Naive B cell (primary cell): ENCODE data around the gene CYTH1. TPM values are rescaled to one million over a fixed set of nuclear protein-coding genes. Genes with fewer than 3 reads are reported as not detected.
"Not testable (repeated sequence)": the region's sequence is repeated elsewhere in the genome, so short reads cannot be mapped to it uniquely, and the experiment has no call there.

ENCODE experiments used
- ATAC-seq, 2 donors: fragments of 150-1000 bp; cut with Tn5 transposase; 2 replicates each; pipeline ENCODE4 v1.10.0; 2021; ENCODE audit warnings: low read depth in 2 of 2, mild to moderate bottlenecking in 2 of 2, moderate library complexity in 2 of 2
- DNase-seq: peaks from one replicate; pipeline ENCODE4 v3.0.0; 2022
- H3K27ac Mint-ChIP-seq, 6 donors: one replicate each; pipeline ENCODE4 v1.8.0; 2020 to 2022; ENCODE audit warnings: mild to moderate bottlenecking in 6 of 6, mixed read lengths in 6 of 6, moderate library complexity in 5 of 6, inconsistent platforms in 2 of 6
- H3K27me3 Mint-ChIP-seq, 3 donors: one replicate each; pipeline ENCODE4 v1.8.0; 2021 to 2022; ENCODE audit warnings: mixed read lengths in 3 of 3, mild to moderate bottlenecking in 1 of 3
- H3K36me3 Mint-ChIP-seq, 2 donors: one replicate each; pipeline ENCODE4 v1.8.0; 2020 to 2022; ENCODE audit warnings: mixed read lengths in 2 of 2, inconsistent platforms in 1 of 2, mild to moderate bottlenecking in 1 of 2
- H3K4me1 Mint-ChIP-seq, 3 donors: one replicate each; pipeline ENCODE4 v1.8.0; 2020 to 2022; ENCODE audit warnings: mixed read lengths in 3 of 3, inconsistent platforms in 1 of 3, mild to moderate bottlenecking in 1 of 3, moderate library complexity in 1 of 3
- H3K4me3 Mint-ChIP-seq, 8 donors: one replicate each; pipeline ENCODE4 v1.8.0; 2020 to 2022; ENCODE audit warnings: mild to moderate bottlenecking in 8 of 8, mixed read lengths in 8 of 8, moderate library complexity in 8 of 8, inconsistent platforms in 2 of 8
- H3K9me3 Mint-ChIP-seq, 7 donors: one replicate each; pipeline ENCODE4 v1.8.0; 2020 to 2022; ENCODE audit warnings: mixed read lengths in 7 of 7, mild to moderate bottlenecking in 5 of 7, inconsistent platforms in 2 of 7, moderate library complexity in 1 of 7
- polyA plus RNA-seq, 6 donors: library from polyadenylated mRNA; unstranded; fragments of 300-500 nt; fragmentation: Illumina TruSeq; gene quantifications; one replicate each; pipeline ENCODE4 v1.2.3, GENCODE V29; 2021; ENCODE audit warnings: low read depth in 6 of 6

CYTH1 gene
- polyA plus RNA-seq, 6 donors from 2014 or later, result 165 to 235 (median 190) TPM

DNA sequence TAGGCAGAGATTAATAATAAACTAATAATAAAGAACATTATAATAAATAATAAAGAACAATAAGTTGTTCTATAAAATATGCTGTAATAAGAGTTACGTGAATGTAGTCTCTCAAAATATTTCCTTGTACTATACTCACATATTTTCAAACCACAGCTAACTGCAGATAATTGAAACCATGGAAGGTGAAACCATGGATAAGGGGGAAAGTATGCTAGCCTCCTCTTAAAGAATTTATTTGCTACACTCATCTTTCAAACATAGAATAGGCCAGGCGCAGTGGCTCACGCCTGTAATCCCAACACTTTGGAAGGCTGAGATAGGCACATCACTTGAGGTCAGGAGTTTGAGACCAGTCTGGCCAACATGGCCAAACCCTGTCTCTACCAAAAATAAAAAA is 18.5 kb downstream of the CYTH1 start:
- Mint-ChIP-seq H3K36me3 (peaks cover 0 to 8% of the 10 kb centered on the region in 2 donors), H3K4me3 (peak overlapping the region in 2 of 8 donors; percentile 25 to 35), H3K27ac (peak overlapping the region in 3 of 6 donors; percentile 23 to 91 (median 67)), H3K9me3 (no peaks in the 10 kb centered on the region), H3K27me3 (no peaks in the 10 kb centered on the region), H3K4me1 (peaks cover 34 to 58% (median 40%) of the 10 kb centered on the region in 3 donors)
- DNase-seq (no peak), ATAC-seq (no peak)

- DNase-seq (no peak), ATAC-seq (no peak)
- Mint-ChIP-seq H3K27ac (peak overlapping the region; percentile 43 to 93 (median 80)), H3K4me3 (peak overlapping the region in 3 of 8 donors; percentile 39 to 80 (median 49)), H3K9me3 (no peaks in the 10 kb centered on the region), H3K27me3 (no peaks in the 10 kb centered on the region), H3K4me1 (peaks cover 42 to 74% (median 54%) of the 10 kb centered on the region in 3 donors), H3K36me3 (peaks cover 0 to 8% of the 10 kb centered on the region in 2 donors)
Measured at GRCh38 chr17:78761789-78762406, 20.2 kb downstream of the CYTH1 start.

DNA sequence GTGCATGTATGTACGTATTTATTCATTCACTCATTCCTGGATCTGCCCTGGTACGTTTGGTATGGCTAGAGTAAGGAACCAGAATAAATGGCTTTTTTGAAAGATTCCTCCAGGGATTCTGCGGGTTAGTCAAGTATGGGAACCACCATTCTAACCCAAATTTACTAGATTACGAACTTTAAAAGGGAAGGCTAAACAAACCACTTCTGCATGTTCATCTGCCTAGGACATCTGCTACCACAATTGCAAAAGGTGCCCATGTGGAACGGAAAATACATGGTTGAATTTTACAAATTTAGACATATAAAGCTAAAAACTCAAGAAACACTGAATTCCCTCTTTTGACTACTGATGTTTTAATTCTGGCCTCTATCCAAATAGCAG is 22.1 kb downstream of the CYTH1 start:
- Mint-ChIP-seq H3K36me3 (peaks cover 0 to 8% of the 10 kb centered on the region in 2 donors), H3K4me3 (peak overlapping the region; percentile 50 to 81 (median 75)), H3K27ac (peak overlapping the region; percentile 91 to 99 (median 98)), H3K4me1 (peaks cover 52 to 87% (median 67%) of the 10 kb centered on the region in 3 donors), H3K9me3 (no peaks in the 10 kb centered on the region), H3K27me3 (no peaks in the 10 kb centered on the region)
- ATAC-seq (peak; percentile 54 to 60), DNase-seq (peak; percentile 68)

DNA sequence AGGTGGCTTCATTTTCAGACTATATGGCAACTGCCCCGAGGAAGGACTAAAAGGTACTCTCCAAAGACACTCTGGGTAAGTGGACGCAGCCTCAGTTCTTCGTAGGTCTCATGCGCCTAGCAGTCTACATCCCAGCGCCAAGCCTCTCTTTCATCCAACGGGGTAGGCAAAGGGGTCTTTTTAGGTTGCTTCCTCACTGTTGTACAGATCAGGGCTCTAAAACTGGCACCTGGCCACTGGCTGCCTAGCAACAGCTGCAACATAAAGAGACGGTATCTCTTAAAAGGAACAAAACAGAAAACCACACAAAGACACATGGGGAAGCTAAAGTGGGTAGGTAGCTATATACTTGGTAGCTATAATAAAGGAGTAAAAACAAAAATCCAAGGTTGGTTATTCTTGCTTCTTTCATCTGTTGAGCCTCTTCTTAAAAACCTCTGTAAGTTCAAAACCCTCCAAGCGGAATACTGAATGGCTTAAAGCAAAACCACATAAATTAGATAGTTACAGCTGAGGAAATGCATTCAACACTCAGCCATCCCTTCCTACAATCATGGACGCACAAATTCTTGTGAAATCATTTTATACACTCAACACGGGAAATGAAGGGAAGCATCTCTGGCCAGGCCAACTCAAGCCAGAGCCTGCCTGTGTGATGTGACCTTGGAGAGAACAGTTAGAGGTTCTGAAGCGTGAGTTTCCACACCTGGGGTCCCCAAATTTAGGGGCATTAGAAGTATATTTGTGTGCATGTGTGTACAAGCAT is 22.7 kb downstream of the CYTH1 start:
- H3K27me3 Mint-ChIP-seq, result no peaks in the 10 kb centered on the region
- peaks cover 46 to 82% (median 61%) of the 10 kb centered on the region in 3 donors for H3K4me1 Mint-ChIP-seq
- peak overlapping the region; percentile 91 to 99 (median 98) for H3K27ac Mint-ChIP-seq
- H3K9me3 Mint-ChIP-seq, result no peaks in the 10 kb centered on the region
- DNase-seq (peak; percentile 86), ATAC-seq (peak; percentile 85 to 89)
- H3K36me3 Mint-ChIP-seq, result peaks cover 0 to 8% of the 10 kb centered on the region in 2 donors
- H3K4me3 Mint-ChIP-seq, result peak overlapping the region; percentile 50 to 81 (median 75)

DNA sequence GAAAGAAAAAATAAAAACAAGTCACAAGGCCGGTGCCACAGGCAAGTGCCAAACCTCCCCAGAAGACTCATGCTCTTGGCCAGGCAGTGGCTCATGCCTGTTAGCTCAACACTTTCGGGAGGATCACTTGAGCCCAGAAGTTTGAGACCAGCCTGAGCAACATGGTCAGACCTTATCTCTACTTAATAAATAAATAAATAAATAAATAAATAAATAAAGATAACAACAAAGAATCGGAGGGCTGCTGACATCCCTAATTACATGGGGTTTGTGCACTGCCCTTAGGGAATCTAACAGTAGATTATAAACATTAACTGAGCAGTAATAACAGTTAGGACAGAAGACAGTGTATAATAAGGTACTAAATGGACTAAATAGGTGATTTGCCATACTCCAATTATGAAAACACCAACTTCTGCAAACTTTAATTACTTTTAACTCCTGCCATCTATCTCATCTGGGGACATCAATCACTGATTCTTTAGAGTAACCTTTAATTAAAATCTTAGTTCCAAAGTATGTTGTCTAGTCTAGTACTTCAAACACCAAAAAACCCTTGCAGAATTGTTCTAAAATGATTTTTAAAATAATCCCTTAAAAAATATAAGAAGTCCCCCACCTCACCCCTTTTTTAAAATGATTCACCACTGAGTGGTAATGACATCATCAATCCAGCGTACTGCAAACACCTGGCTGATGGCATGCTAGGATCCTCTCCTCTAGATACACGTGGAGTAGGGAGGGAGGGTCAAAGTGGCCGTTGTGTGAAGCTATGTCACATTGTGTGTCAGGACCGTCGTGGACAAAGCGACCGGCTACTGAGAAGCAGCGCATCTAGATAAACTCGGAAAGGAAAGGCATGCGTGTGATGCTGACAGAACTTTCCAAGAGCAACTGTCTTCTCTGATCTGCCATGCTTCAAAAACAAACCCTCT is 28.5 kb downstream of the CYTH1 start:
- H3K27me3 Mint-ChIP-seq, result no peaks in the 10 kb centered on the region
- H3K36me3 Mint-ChIP-seq, result no peaks in the 10 kb centered on the region
- DNase-seq, result no peak
- peaks cover 49 to 86% (median 74%) of the 10 kb centered on the region in 3 donors for H3K4me1 Mint-ChIP-seq
- ATAC-seq, result no peak
- peak overlapping the region in 2 of 8 donors; percentile 20 to 71 for H3K4me3 Mint-ChIP-seq
- H3K27ac Mint-ChIP-seq, result peak overlapping the region; percentile 7 to 91 (median 41)
- no peaks in the 10 kb centered on the region for H3K9me3 Mint-ChIP-seq

DNA sequence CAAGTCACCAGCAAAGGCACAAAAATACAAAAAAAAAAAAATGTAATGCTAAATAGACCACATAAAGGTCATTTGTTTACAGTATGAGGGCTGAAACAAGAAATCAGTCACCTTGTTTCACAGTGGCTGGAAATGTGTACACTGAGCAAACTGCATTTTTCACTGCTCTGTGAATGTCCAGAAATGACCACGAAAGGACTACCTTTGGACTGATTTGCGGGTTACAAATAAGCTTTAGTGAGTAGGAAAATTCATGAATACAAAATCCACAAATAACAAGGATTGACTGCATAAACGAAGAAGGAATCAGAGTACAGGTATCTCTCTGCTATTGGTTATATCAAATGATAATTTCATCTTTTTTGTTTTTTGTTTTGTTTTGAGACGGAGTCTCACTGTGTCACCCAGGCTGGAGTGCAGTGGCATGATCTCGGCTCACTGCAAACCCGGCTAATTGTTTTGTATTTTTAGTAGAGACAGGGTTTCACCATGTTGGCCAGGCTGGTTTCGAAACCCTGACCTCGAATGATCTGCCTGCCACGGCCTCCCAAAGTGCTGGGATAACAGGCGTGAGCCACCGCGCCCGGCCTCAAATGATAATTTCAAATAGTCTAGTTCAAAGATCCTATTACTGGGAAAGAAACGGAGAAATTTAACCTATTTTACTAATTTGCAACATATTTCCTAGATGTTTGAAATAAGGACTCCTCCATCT is 30.5 kb downstream of the CYTH1 start:
- DNase-seq, result no peak
- no peak for ATAC-seq
- no peaks in the 10 kb centered on the region for H3K27me3 Mint-ChIP-seq
- H3K36me3 Mint-ChIP-seq, result no peaks in the 10 kb centered on the region
- H3K4me3 Mint-ChIP-seq, result peak overlapping the region in 4 of 8 donors; percentile 14 to 44 (median 26)
- H3K4me1 Mint-ChIP-seq, result peaks cover 56 to 86% (median 75%) of the 10 kb centered on the region in 3 donors
- peak overlapping the region in 5 of 6 donors; percentile 18 to 92 (median 85) for H3K27ac Mint-ChIP-seq
- H3K9me3 Mint-ChIP-seq, result no peaks in the 10 kb centered on the region

- not testable (repeated sequence) for H3K36me3 Mint-ChIP-seq, ATAC-seq, DNase-seq, H3K9me3 Mint-ChIP-seq, H3K27me3 Mint-ChIP-seq
- Mint-ChIP-seq H3K4me1 (peaks cover 59 to 86% (median 76%) of the 10 kb centered on the region in 3 donors), H3K27ac (peak overlapping the region; percentile 85 to 97 (median 92)), H3K4me3 (peak overlapping the region in 4 of 8 donors; percentile 12 to 58 (median 35))
Measured at GRCh38 chr17:78751000-78751399, 31.1 kb downstream of the CYTH1 start.

DNA sequence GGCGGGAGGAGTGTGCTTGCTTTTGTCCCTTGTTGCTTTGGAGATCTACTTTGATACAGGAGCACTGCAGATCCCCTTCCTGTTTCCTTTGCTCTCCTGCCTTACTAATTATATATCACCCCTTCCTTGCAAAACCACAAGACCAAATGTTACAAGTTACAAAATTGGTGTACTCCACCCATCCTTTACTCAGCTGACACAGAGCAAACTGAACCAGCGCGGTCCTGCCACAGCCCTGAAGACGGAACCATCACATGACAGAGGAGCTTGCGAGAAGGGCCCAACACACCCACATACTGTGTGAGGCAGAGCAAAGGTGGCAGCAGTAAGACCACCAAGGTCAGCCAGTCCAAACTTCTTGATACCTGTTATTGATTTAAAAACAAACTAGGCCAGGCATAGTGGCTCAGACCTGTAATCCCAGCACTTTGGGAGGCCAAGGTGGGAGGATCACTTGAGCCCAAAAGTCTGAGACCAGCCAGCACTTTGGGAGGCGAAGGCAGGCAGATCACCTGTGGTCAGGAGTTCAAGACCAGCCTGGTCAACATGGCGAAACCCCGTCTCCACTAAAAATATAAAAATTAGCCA is 33.2 kb downstream of the CYTH1 start:
- peak; percentile 70 for DNase-seq

DNA sequence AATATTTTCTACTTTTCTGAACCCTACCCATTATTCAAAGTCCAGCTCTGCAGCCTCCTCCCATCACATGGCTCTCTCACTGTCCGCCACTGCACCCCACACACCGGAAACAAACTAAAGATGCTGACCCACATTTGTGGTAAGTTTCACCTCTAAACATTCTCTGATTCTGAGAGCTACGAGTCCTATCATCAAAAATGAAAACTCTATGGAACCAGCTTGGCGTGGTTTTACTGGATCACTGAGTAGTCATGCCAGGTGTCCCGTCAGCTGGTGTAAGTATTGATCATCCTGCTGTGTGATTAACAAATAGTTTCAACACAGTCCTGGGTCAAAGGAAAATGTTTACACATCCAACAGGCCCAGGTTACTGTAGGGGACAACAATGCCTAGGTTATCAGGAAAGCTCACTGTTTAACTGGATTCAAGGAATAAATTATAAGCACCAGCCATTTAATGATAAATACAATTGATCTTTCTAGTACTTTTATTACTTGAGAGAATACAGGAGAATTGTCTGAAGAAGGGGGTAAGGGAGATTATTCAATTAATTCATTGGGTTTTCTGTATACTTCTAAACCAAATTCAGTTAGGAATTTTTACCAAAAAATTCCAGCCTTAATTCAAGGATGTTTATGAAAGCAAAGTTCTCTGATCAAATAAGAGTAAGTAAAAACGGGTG is 33.9 kb downstream of the CYTH1 start:
- Mint-ChIP-seq H3K4me1 (peaks cover 71 to 97% (median 84%) of the 10 kb centered on the region in 3 donors), H3K9me3 (no peaks in the 10 kb centered on the region)
- peak in 1 of 2 donors; percentile 12 for ATAC-seq

More for the DNA sequence above, 33.2 kb downstream of the CYTH1 start:
- Mint-ChIP-seq H3K9me3 (no peaks in the 10 kb centered on the region), H3K4me3 (peak overlapping the region; percentile 60 to 89 (median 82)), H3K27ac (peak overlapping the region; percentile 91 to 99 (median 94)), H3K36me3 (no peaks in the 10 kb centered on the region), H3K27me3 (no peaks in the 10 kb centered on the region), H3K4me1 (peaks cover 68 to 95% (median 87%) of the 10 kb centered on the region in 3 donors)
- peak; percentile 95 for ATAC-seq

DNA sequence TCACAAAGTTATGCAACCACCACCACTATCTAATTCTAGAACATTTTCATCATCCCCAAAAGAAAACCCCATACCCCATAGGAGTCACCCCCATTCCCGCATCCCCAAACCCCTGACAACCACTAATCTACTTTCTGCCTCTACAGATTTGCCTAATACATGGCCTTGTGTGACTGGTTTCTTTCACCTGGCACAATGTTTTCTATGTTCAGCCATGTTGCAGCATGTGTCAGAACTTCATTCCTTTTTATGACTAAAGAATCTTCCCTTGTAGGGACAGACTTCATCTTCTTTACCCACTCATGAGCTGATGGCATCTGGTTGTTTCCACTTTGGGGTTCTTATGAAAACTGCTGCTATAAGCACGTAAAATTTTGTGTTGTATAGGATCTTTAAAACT is 34.6 kb downstream of the CYTH1 start:
- H3K36me3 Mint-ChIP-seq, result no peaks in the 10 kb centered on the region
- peak overlapping the region in 7 of 8 donors; percentile 59 to 89 (median 79) for H3K4me3 Mint-ChIP-seq
- H3K4me1 Mint-ChIP-seq, result peaks cover 71 to 96% (median 81%) of the 10 kb centered on the region in 3 donors
- no peaks in the 10 kb centered on the region for H3K9me3 Mint-ChIP-seq
- no peak for ATAC-seq
- H3K27me3 Mint-ChIP-seq, result no peaks in the 10 kb centered on the region
- no peak for DNase-seq
- peak overlapping the region; percentile 90 to 97 (median 92) for H3K27ac Mint-ChIP-seq

More for the DNA sequence above, 33.9 kb downstream of the CYTH1 start:
- no peaks in the 10 kb centered on the region for H3K27me3 Mint-ChIP-seq
- no peaks in the 10 kb centered on the region for H3K36me3 Mint-ChIP-seq
- H3K4me3 Mint-ChIP-seq, result peak overlapping the region; percentile 60 to 89 (median 82)
- DNase-seq, result no peak
- H3K27ac Mint-ChIP-seq, result peak overlapping the region; percentile 91 to 99 (median 94)

- Mint-ChIP-seq H3K9me3 (no peaks in the 10 kb centered on the region), H3K27me3 (no peaks in the 10 kb centered on the region), H3K4me1 (peaks cover 75 to 96% (median 84%) of the 10 kb centered on the region in 3 donors), H3K27ac (peak overlapping the region; percentile 57 to 97 (median 92)), H3K4me3 (peak overlapping the region in 7 of 8 donors; percentile 35 to 86 (median 74)), H3K36me3 (no peaks in the 10 kb centered on the region)
- ATAC-seq (no peak), DNase-seq (no peak)
Measured at GRCh38 chr17:78746949-78747269, 35.2 kb downstream of the CYTH1 start.
